Panc1 (cell line): Measurements from ENCODE around the gene COLEC11.
"Not testable (repeated sequence)": the region's sequence is repeated elsewhere in the genome, so short reads cannot be mapped to it uniquely, and the experiment has no call there.

Experiments used
- POLR2AphosphoS5 ChIP-seq: IDR thresholded peaks from 2 replicates; pipeline ENCODE4 v1.6.1; 2012; ENCODE audit warnings: mild to moderate bottlenecking, low read depth, low read length, moderate library complexity
- REST ChIP-seq, 2 experiments: IDR thresholded peaks; 2 replicates each; pipeline ENCODE4 v1.6.1; 2011 to 2012; ENCODE audit warnings: low read depth in 2 of 2, control low read depth in 1 of 2, low read length in 1 of 2, mild to moderate bottlenecking in 1 of 2, moderate library complexity in 1 of 2; ENCODE audit not compliant: insufficient read depth in 1 of 2
- TCF7L2 ChIP-seq: IDR thresholded peaks from 2 replicates; pipeline ENCODE4 v1.6.1; 2011; ENCODE audit warnings: mild to moderate bottlenecking, low read depth, low read length, inconsistent platforms
- TF ChIP-seq, protein P1 (sequence below): fragments of 450-650 bp; IDR thresholded peaks from 2 replicates; pipeline ENCODE4 v1.5.1; 2017; ENCODE audit warnings: mild to moderate bottlenecking

DNA sequence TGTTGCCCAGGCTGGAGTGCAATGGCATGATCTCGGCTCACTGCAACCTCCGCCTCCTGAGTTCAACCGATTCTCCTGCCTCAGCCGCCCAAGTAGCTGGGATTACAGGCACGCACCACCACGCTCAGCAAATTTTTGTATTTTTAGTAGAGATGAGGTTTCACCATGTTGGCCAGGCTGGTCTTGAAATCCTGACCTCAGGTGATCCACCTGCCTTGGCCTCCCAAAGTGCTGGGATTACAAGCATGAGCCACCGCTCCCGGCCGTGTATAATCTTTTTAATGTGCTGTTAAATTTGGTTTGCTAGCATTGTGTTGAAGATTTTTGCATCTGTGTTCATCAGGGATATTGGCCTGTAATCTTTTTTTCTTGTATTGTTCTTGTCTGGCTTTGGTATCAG, 24.7 kb downstream of the COLEC11 start:
- TF ChIP-seq, protein P1, sequence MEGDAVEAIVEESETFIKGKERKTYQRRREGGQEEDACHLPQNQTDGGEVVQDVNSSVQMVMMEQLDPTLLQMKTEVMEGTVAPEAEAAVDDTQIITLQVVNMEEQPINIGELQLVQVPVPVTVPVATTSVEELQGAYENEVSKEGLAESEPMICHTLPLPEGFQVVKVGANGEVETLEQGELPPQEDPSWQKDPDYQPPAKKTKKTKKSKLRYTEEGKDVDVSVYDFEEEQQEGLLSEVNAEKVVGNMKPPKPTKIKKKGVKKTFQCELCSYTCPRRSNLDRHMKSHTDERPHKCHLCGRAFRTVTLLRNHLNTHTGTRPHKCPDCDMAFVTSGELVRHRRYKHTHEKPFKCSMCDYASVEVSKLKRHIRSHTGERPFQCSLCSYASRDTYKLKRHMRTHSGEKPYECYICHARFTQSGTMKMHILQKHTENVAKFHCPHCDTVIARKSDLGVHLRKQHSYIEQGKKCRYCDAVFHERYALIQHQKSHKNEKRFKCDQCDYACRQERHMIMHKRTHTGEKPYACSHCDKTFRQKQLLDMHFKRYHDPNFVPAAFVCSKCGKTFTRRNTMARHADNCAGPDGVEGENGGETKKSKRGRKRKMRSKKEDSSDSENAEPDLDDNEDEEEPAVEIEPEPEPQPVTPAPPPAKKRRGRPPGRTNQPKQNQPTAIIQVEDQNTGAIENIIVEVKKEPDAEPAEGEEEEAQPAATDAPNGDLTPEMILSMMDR: not testable (repeated sequence)
- TF ChIP-seq TCF7L2; POLR2AphosphoS5; REST (IDR thresholded peaks at IDR 0.05; ENCODE audit: insufficient read depth in 1 of 2, low read depth in 2 of 2, low read length in 1 of 2): not testable (repeated sequence)
